Endothelial cell of umbilical vein (primary cell): ENCODE results near the gene FAM222A. TPM values are rescaled to one million over a fixed set of nuclear protein-coding genes. Genes with fewer than 3 reads are reported as not detected.

Source experiments
- BruUV-seq: library from RNA; stranded (reverse); fragments of 400-500 nt; replicated peaks from 2 replicates; lab custom pipeline; 2021; lab: Mats Ljungman, UMichigan
- CTCF ChIA-PET: fragments of 300-600, 350-600 bp; sonication (Branson Sonifier 250); formaldehyde crosslinking; loops from one replicate; lab custom pipeline; 2021; ENCODE audit warnings: antibody characterized with exemption, inconsistent platforms; lab: Charles Lee
- POLR2A ChIA-PET: fragments of 300-600, 350-600 bp; sonication (Branson Sonifier 250); formaldehyde crosslinking; loops from one replicate; lab custom pipeline; 2021; ENCODE audit warnings: antibody characterized with exemption, inconsistent platforms; lab: Charles Lee
- DNase-seq: peaks from one replicate; pipeline ENCODE4 v3.0.0-alpha.2; 2011; ENCODE audit warnings: low read depth, low spot score
- FAIRE-seq: peaks from 2 replicates; lab custom pipeline; 2011; peaks lifted over from hg19 to GRCh38; lab: Jason Lieb, UNC
- H2AFZ ChIP-seq: 2 replicates; pipeline ENCODE4 v1.6.0; 2012; ENCODE audit warnings: low read depth, low read length, control low read depth, inconsistent platforms
- H3K27ac ChIP-seq: 2 replicates; pipeline ENCODE4 v1.5.1; 2011; ENCODE audit warnings: low read depth, mild to moderate bottlenecking, control low read depth, low read length, moderate library complexity; ENCODE audit not compliant: insufficient read depth
- H3K27me3 ChIP-seq, 2 experiments: 2 replicates each; pipeline versions ENCODE4 v1.6.0 to v1.6.1; 2011; ENCODE audit warnings: low read length in 2 of 2, mixed read lengths in 1 of 2; ENCODE audit not compliant: control insufficient read depth in 2 of 2, insufficient read depth in 2 of 2
- H3K36me3 ChIP-seq, 2 experiments: 2 replicates in 1 of 2; 3 replicates in 1 of 2; pipeline ENCODE4 v1.5.1; 2011; ENCODE audit warnings: low read length in 2 of 2, mild to moderate bottlenecking in 1 of 2, moderate library complexity in 1 of 2; ENCODE audit not compliant: control insufficient read depth in 2 of 2, insufficient read depth in 2 of 2; ENCODE audit errors: extremely low read depth in 1 of 2
- H3K4me1 ChIP-seq: 3 replicates; pipeline ENCODE4 v1.5.1; 2011; ENCODE audit warnings: mild to moderate bottlenecking, low read length; ENCODE audit not compliant: control insufficient read depth, insufficient read depth; ENCODE audit errors: extremely low read depth
- H3K4me2 ChIP-seq: 2 replicates; pipeline ENCODE4 v1.6.1; 2011; ENCODE audit warnings: low read length, control low read depth, mixed read lengths; ENCODE audit not compliant: insufficient read depth
- H3K4me3 ChIP-seq, 3 experiments: fragments of 200-600 bp in 1 of 3; sonication (generic), shearing (Covaris generic) in 1 of 3; replicated peaks in 1 of 3; 2 replicates each; pipeline ENCODE4 v1.5.1; 2011 to 2016; ENCODE audit warnings: control low read depth in 3 of 3, low read length in 3 of 3, mild to moderate bottlenecking in 2 of 3, inconsistent platforms in 1 of 3, low read depth in 1 of 3, moderate library complexity in 1 of 3; ENCODE audit not compliant: insufficient read depth in 1 of 3
- H3K79me2 ChIP-seq: 2 replicates; pipeline ENCODE4 v1.6.0; 2012; ENCODE audit warnings: low read length, inconsistent platforms; ENCODE audit not compliant: control insufficient read depth, insufficient read depth
- H3K9ac ChIP-seq: replicated peaks from 2 replicates; pipeline ENCODE3; 2011; ENCODE audit warnings: low read length, control low read depth; ENCODE audit not compliant: insufficient read depth; ENCODE audit errors: extremely low read depth
- H3K9me1 ChIP-seq: replicated peaks from 3 replicates; pipeline ENCODE4 v1.6.0; 2011; ENCODE audit warnings: mild to moderate bottlenecking, low read length; ENCODE audit not compliant: control insufficient read depth, insufficient read depth; ENCODE audit errors: extremely low read depth
- H3K9me3 ChIP-seq: replicated peaks from 2 replicates; pipeline ENCODE4 v1.5.1; 2012; ENCODE audit warnings: low read length, inconsistent platforms; ENCODE audit not compliant: control insufficient read depth, insufficient read depth
- H4K20me1 ChIP-seq: replicated peaks from 2 replicates; pipeline ENCODE3; 2011; ENCODE audit warnings: mild to moderate bottlenecking, low read length; ENCODE audit not compliant: control insufficient read depth, insufficient read depth; ENCODE audit errors: extremely low read depth
- EZH2 ChIP-seq: IDR thresholded peaks from 2 replicates; pipeline ENCODE4 v1.6.1; 2012; ENCODE audit warnings: borderline replicate concordance, low read depth, mild to moderate bottlenecking, moderate library complexity, low read length, inconsistent platforms; ENCODE audit not compliant: severe bottlenecking
- FOS ChIP-seq: IDR thresholded peaks from 2 replicates; pipeline ENCODE4 v1.6.1; 2011; ENCODE audit warnings: mild to moderate bottlenecking, low read length, moderate library complexity, borderline replicate concordance; ENCODE audit not compliant: insufficient read depth
- GATA2 ChIP-seq: IDR thresholded peaks from 2 replicates; pipeline ENCODE4 v1.7.0; 2011; ENCODE audit warnings: low read depth, mild to moderate bottlenecking, moderate library complexity, mixed read lengths, low read length; ENCODE audit not compliant: insufficient read length, insufficient read depth
- JUN ChIP-seq: IDR thresholded peaks from 2 replicates; pipeline ENCODE4 v1.6.1; 2011; ENCODE audit warnings: borderline replicate concordance, low read depth; ENCODE audit not compliant: insufficient read length, insufficient read depth
- MYC ChIP-seq: IDR thresholded peaks from one replicate; pipeline ENCODE4 v1.6.1; 2011; ENCODE audit warnings: mild to moderate bottlenecking, low read depth, low read length
- POLR2A ChIP-seq: IDR thresholded peaks from 2 replicates; pipeline ENCODE4 v1.6.1; 2012; ENCODE audit warnings: low read depth, mild to moderate bottlenecking, control low read depth, low read length
- POLR2AphosphoS5 ChIP-seq: IDR thresholded peaks from 2 replicates; pipeline ENCODE4 v1.6.1; 2012; ENCODE audit warnings: low read depth, mild to moderate bottlenecking, control low read depth, low read length, moderate library complexity; ENCODE audit not compliant: insufficient read depth
- dilution Hi-C: fragments of 300-500 bp; cut with MboI; formaldehyde crosslinking; loops from one replicate; pipeline ENCODE4 v1.15.0; 2019; ENCODE audit warnings: low sequenced_read_pairs; ENCODE audit not compliant: extremely low pct_ligation_motif_present
- intact Hi-C: fragments of 100-400 bp; cut with micrococcal nuclease; formaldehyde crosslinking; loops from one replicate; pipeline ENCODE4 v1.10.0; 2022
- polyA plus RNA-seq, 4 experiments: library from polyadenylated mRNA; depleted of rRNA in 3 of 4; stranded (reverse) in 3 of 4; unstranded in 1 of 4; fragments of >200 nt; gene quantifications; 2 replicates each; pipeline versions ENCODE4 v1.2.1 to v1.2.3, GENCODE V29; 2011 to 2012; ENCODE audit warnings: missing spikeins in 1 of 4
- total RNA-seq: library from RNA; stranded (reverse); gene quantifications from 2 replicates; pipeline ENCODE4 v1.2.3, GENCODE V29; 2021
- TF ChIP-seq, protein P1 (sequence below), 2 donors: IDR thresholded peaks; 1 replicate in 1 of 2; 2 replicates in 1 of 2; pipeline ENCODE4 v1.5.1; 2011; ENCODE audit warnings: low read length in 2 of 2, mild to moderate bottlenecking in 2 of 2, moderate library complexity in 2 of 2, control low read depth in 1 of 2, inconsistent platforms in 1 of 2, low read depth in 1 of 2; ENCODE audit not compliant: insufficient read depth in 1 of 2; ENCODE audit errors: extremely low read depth in 1 of 2
- TF ChIP-seq, protein P2 (sequence below): IDR thresholded peaks from 2 replicates; pipeline ENCODE4 v1.6.1; 2011; ENCODE audit not compliant: insufficient read depth, insufficient read length

Gene FAM222A
- total and polyA plus RNA-seq, 2 donors (not counting 3 experiments of a cell fraction or from before 2014, with no cell fraction given) = 0.62 to 1.7 TPM

DNA sequence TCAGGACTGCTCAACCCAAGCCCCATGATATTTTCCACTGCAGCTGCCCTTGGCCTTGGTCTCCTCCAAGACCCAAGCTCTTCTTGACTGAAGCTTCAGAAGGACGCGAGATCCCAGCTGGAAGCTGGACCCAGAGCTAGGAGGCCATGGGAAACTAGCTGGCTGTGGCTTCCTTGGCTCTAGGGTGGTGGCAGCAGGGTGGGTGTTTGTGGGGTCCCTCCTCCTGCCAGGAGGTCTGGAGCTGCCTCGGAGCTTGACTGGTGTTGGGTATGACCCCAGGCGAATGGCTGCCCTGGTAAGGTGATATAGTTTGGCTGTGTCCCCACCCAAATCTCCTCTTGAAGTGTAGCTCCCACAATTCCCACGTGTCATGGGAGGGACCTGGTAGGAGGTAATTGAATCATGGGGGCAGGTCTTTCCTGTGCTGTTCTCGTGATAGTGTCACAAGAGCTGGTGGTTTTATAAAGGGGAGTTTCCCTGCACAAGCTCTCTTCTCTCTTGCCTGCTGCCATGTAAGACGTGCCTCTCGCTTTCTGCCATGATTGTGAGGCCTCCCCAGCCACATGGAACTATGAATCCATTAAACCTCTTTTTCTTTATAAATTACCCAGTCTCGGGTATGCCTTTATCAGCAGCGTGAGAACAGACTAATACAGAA, 68.2 kb downstream of the FAM222A start:
- no peaks in the 10 kb centered on the region for H4K20me1 ChIP-seq
- H3K9me3 ChIP-seq = no peaks in the 10 kb centered on the region
- DNase-seq (no peak), FAIRE-seq (no peak)
- no peak overlapping the region for H2AFZ ChIP-seq
- no peak overlapping the region for H3K4me2 ChIP-seq
- TF ChIP-seq FOS (no peak), EZH2 (no peak), GATA2 (no peak), JUN (no peak), POLR2A (no peak), MYC (no peak), POLR2AphosphoS5 (no peak)
- TF ChIP-seq, protein P1, sequence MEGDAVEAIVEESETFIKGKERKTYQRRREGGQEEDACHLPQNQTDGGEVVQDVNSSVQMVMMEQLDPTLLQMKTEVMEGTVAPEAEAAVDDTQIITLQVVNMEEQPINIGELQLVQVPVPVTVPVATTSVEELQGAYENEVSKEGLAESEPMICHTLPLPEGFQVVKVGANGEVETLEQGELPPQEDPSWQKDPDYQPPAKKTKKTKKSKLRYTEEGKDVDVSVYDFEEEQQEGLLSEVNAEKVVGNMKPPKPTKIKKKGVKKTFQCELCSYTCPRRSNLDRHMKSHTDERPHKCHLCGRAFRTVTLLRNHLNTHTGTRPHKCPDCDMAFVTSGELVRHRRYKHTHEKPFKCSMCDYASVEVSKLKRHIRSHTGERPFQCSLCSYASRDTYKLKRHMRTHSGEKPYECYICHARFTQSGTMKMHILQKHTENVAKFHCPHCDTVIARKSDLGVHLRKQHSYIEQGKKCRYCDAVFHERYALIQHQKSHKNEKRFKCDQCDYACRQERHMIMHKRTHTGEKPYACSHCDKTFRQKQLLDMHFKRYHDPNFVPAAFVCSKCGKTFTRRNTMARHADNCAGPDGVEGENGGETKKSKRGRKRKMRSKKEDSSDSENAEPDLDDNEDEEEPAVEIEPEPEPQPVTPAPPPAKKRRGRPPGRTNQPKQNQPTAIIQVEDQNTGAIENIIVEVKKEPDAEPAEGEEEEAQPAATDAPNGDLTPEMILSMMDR (IDR thresholded peaks at IDR 0.05; ENCODE audit: extremely low read depth in 1 of 2, insufficient read depth in 1 of 2, low read depth in 1 of 2, low read length in 2 of 2) = no peak
- TF ChIP-seq, protein P2, sequence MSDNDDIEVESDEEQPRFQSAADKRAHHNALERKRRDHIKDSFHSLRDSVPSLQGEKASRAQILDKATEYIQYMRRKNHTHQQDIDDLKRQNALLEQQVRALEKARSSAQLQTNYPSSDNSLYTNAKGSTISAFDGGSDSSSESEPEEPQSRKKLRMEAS = no peak
- H3K36me3 ChIP-seq = peaks cover 0 to 5% of the 10 kb centered on the region in 2 experiments
- CTCF ChIA-PET = interaction anchor here (1.1 to 1.5 kb wide), 2 partner anchors 15 to 349 kb away, joined by 3 read pairs; no protein-coding TSS in a partner anchor
- H3K79me2 ChIP-seq = no peaks in the 10 kb centered on the region
- dilution Hi-C loops = no loop called here
- no peak overlapping the region for H3K9ac ChIP-seq
- no peak overlapping the region for H3K4me3 ChIP-seq
- no peaks in the 10 kb centered on the region for H3K4me1 ChIP-seq
- no peaks in the 10 kb centered on the region for H3K9me1 ChIP-seq
- POLR2A ChIA-PET = no interaction called here
- no TSS peak for BruUV-seq
- no peaks in the 10 kb centered on the region for H3K27me3 ChIP-seq
- intact Hi-C loops = no loop called here
- H3K27ac ChIP-seq = no peak overlapping the region
